Mesangial cell (primary cell): Measurements from ENCODE around the gene MACROH2A1. TPM values are rescaled to one million over a fixed set of nuclear protein-coding genes. Genes with fewer than 3 reads are reported as not detected.

Experiments
- total RNA-seq: library from RNA; depleted of rRNA; stranded (reverse); fragments of >200 nt; gene quantifications from 2 replicates; pipeline ENCODE4 v1.2.3, GENCODE V29; 2015

MACROH2A1 gene
- 146 and 235 TPM in 2 replicates for total RNA-seq

DNA sequence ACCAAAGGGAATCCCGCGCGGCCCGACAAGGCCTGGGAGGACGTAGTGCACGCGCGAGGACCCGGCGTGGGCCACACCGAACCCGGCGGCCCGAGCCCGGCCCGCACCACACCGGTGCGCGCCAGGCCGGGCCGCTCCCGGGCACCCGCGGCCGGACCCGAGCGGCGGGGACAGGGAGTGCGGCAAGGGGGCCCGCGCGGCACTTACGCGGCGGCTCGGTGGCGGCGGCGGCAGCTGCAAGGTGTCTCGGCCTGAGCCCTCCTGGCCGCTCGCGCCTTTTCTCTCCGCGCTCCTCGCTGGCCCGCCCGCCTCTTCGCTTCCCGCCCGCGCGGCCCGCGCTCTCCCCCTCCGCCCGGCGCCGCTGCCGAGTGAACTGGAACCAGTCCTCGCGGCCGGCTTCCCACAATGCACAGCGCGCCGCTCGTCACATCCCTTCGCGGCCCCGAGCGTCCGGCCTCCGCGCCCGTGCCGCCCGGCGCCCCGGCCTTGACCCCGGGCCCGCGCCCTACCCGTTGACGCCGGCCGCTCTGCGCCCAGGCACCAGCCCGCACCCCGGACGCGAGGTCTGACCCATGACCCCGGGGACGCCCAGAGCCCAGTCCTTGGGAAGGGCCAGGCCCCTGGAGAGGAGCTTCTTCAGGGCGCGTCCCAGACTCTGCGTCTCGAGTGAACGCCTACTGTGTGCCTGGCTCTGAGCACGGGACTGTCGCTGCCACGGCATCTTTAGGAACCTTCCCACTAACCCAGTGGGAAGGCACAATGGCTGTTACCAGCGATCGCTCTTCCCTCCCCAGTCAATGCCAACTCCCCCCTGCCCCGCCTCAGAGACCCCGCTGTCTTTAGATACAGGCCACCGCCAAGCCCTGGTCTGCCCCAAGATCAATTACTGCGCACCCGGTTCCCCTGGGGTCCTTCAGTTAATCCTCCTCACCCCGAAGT, at the start of gene MACROH2A1:
MACROH2A1 (minus strand) TSS at position 377 of the 939 bp plus-strand sequence. CDS start 10,138 bp downstream, outside the sequence.

DNA sequence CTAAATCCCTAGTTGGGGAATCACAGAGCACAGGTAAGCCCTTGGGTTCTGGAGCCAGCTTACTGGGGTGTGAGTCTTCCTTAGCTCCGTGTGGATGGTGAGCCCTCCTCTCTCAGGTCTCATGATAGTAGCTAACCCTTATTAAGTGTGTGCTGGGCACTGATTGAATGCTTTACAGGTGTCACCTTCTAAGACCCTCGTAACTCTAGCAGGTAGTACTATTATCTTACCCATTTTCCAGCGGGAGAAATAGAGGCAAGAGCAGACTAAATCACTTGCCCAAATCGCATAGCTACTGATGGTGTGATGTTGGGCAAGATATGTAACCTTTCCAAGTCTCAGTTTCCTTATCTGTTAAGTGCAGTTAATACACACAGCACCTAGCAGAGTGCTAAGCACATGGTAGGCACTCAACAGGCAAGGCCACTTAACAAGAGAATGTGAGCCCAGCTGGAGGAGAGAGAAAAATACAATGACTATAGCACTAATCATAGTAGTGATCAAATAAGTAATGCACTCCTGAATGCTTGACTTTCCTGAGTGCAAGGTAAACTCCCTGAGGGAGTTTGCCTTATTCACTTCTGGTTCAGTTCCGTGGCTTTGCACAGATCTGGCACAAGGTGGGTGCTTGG, 48.4 kb upstream of the MACROH2A1 start, which contains the start of gene DCANP1:
DCANP1 (minus strand) TSS at position 51 of the 632 bp plus-strand sequence. CDS start 240 bp downstream, outside the sequence.

Other genes starting within 250 kb of the MACROH2A1 start
- gene DCANP1, start 48.1 kb upstream of the MACROH2A1 start, total RNA-seq, result not detected in 2 replicates
- gene TIFAB, start 53.1 kb upstream of the MACROH2A1 start, total RNA-seq, result not detected in 2 replicates
- not detected in 2 replicates for gene NEUROG1, start 136.7 kb upstream of the MACROH2A1 start, total RNA-seq
- gene CXCL14, start 179.8 kb upstream of the MACROH2A1 start, total RNA-seq, result 3.3 TPM in 1 of 2 replicates, not detected in the other